Panc1 (cell line): ENCODE data around the gene TBC1D10B. TPM values are rescaled to one million over a fixed set of nuclear protein-coding genes. Genes with fewer than 3 reads are reported as not detected.

Experiments
- ATAC-seq: fragments of 200-7000 bp; cut with Tn5 transposase; 2 replicates; pipeline ENCODE4 v1.9.1; 2020; ENCODE audit warnings: mild to moderate bottlenecking, moderate library complexity
- BruUV-seq: library from RNA; stranded (reverse); fragments of 400-500 nt; replicated peaks from 2 replicates; lab custom pipeline; 2021; lab: Mats Ljungman, UMichigan
- CTCF ChIA-PET: fragments of 300-600 bp; sonication (Branson Sonifier 250); formaldehyde crosslinking; loops from one replicate; lab custom pipeline; 2022; ENCODE audit warnings: antibody characterized with exemption; lab: Charles Lee
- POLR2A ChIA-PET: fragments of 300-600 bp; sonication (Branson Sonifier 250); formaldehyde crosslinking; loops from one replicate; lab custom pipeline; 2022; ENCODE audit warnings: antibody characterized with exemption; lab: Charles Lee
- DNase-seq: peaks from one replicate; pipeline ENCODE4 v3.0.0-alpha.2; 2010; ENCODE audit warnings: low read depth, low spot score
- H3K27ac ChIP-seq: 2 replicates; pipeline ENCODE4 v1.5.1; 2011; ENCODE audit warnings: mild to moderate bottlenecking, low read length, inconsistent platforms
- H3K27me3 ChIP-seq: fragments of 200-500 bp; sonication (Bioruptor generic); 2 replicates; pipeline ENCODE4 v1.6.0; 2014; ENCODE audit warnings: low read length, inconsistent platforms; ENCODE audit not compliant: control insufficient read depth, insufficient read depth
- H3K36me3 ChIP-seq: fragments of 200-500 bp; sonication (Bioruptor generic); 2 replicates; pipeline ENCODE4 v1.5.1; 2014; ENCODE audit warnings: inconsistent platforms, mild to moderate bottlenecking, low read length, moderate library complexity; ENCODE audit not compliant: control insufficient read depth, insufficient read depth
- H3K4me1 ChIP-seq: 2 replicates; pipeline ENCODE4 v1.5.1; 2011; ENCODE audit warnings: inconsistent platforms, mild to moderate bottlenecking, low read length, moderate library complexity; ENCODE audit not compliant: control insufficient read depth, insufficient read depth
- H3K4me3 ChIP-seq, 2 experiments: 2 replicates each; pipeline ENCODE4 v1.5.1; 2011 to 2012; ENCODE audit warnings: low read depth in 2 of 2, low read length in 2 of 2, mild to moderate bottlenecking in 2 of 2, inconsistent platforms in 1 of 2, moderate library complexity in 1 of 2
- H3K9me3 ChIP-seq: fragments of 200-500 bp; sonication (Bioruptor generic); 2 replicates; pipeline ENCODE4 v1.5.1; 2014; ENCODE audit warnings: low read depth, mild to moderate bottlenecking, inconsistent platforms, low read length, moderate library complexity; ENCODE audit not compliant: control insufficient read depth, insufficient read depth
- CTCF ChIP-seq: fragments of 450-650 bp; IDR thresholded peaks from 2 replicates; pipeline ENCODE4 v1.5.1; 2017; ENCODE audit warnings: mild to moderate bottlenecking
- POLR2AphosphoS5 ChIP-seq: IDR thresholded peaks from 2 replicates; pipeline ENCODE4 v1.6.1; 2012; ENCODE audit warnings: mild to moderate bottlenecking, low read depth, low read length, moderate library complexity
- REST ChIP-seq, 2 experiments: IDR thresholded peaks; 2 replicates each; pipeline ENCODE4 v1.6.1; 2011 to 2012; ENCODE audit warnings: low read depth in 2 of 2, control low read depth in 1 of 2, low read length in 1 of 2, mild to moderate bottlenecking in 1 of 2, moderate library complexity in 1 of 2; ENCODE audit not compliant: insufficient read depth in 1 of 2
- SIN3A ChIP-seq: IDR thresholded peaks from 2 replicates; pipeline ENCODE4 v1.6.1; 2012; ENCODE audit warnings: low read depth, mild to moderate bottlenecking, low read length, moderate library complexity, borderline replicate concordance; ENCODE audit not compliant: insufficient read depth
- TCF7L2 ChIP-seq: IDR thresholded peaks from 2 replicates; pipeline ENCODE4 v1.6.1; 2011; ENCODE audit warnings: mild to moderate bottlenecking, low read depth, low read length, inconsistent platforms
- in situ Hi-C: cut with HindIII; loops from 2 replicates; pipeline ENCODE4 v1.10.0; 2016; ENCODE audit warnings: low sequenced_read_pairs, low pct_unique_long_range_greater_than_20kb
- intact Hi-C: fragments of 100-400 bp; cut with micrococcal nuclease; formaldehyde crosslinking; loops from one replicate; pipeline ENCODE4 v1.10.0; 2022; ENCODE audit not compliant: unreplicated experiment
- total RNA-seq: library from RNA; stranded (reverse); gene quantifications from one replicate; pipeline ENCODE4 v1.2.1, GENCODE V29; 2021; ENCODE audit not compliant: unreplicated experiment

TBC1D10B gene
- total RNA-seq, 1 experiment from 2014 or later, result 52.6 TPM

- peaks cover 6% of the 10 kb centered on the region for H3K36me3 ChIP-seq
- TF ChIP-seq CTCF (no peak), TCF7L2 (no peak), REST (IDR thresholded peaks at IDR 0.05; ENCODE audit: insufficient read depth in 1 of 2, low read depth in 2 of 2, low read length in 1 of 2) (no peak), POLR2AphosphoS5 (no peak), SIN3A (no peak)
- no peaks in the 10 kb centered on the region for H3K27me3 ChIP-seq
- POLR2A ChIA-PET, result no interaction called here
- intact Hi-C loops, result no loop called here
- H3K4me3 ChIP-seq, result no peak overlapping the region
- no peak overlapping the region for H3K27ac ChIP-seq
- 0 out of 2 replicates have a peak, but pooled peaks cover 6% of the 10 kb centered on the region for H3K4me1 ChIP-seq
- CTCF ChIA-PET, result no interaction called here
- ATAC-seq (no peak), DNase-seq (no peak)
- BruUV-seq, result no TSS peak
- H3K9me3 ChIP-seq, result no peaks in the 10 kb centered on the region
- in situ Hi-C loops, result no loop called here
Observed at GRCh38 chr16:30366511-30366910, 3.8 kb downstream of the TBC1D10B start.

GRCh38 chr16:30365200-30365599, 5.1 kb downstream of the TBC1D10B start:
- ChIA-PET CTCF (interaction anchor here (0.5 to 0.7 kb wide), 3 partner anchors 185 to 248 kb away, joined by 3 to 4 read pairs (median 3); no protein-coding TSS in a partner anchor), POLR2A (interaction anchor here (0.6 kb wide), 1 partner anchor 16 kb away, joined by 9 read pairs; no protein-coding TSS in a partner anchor)
- H3K27ac ChIP-seq, result no peak overlapping the region
- no TSS peak for BruUV-seq
- H3K4me3 ChIP-seq, result no peak overlapping the region
- TF ChIP-seq POLR2AphosphoS5, result no peak
- TF ChIP-seq SIN3A, result no peak
- TF ChIP-seq CTCF, result no peak
- no peak for TF ChIP-seq REST (IDR thresholded peaks at IDR 0.05; ENCODE audit: insufficient read depth in 1 of 2, low read depth in 2 of 2, low read length in 1 of 2)
- TF ChIP-seq TCF7L2, result no peak
- no peaks in the 10 kb centered on the region for H3K9me3 ChIP-seq
- peaks cover 6% of the 10 kb centered on the region for H3K36me3 ChIP-seq
- ATAC-seq (no peak), DNase-seq (no peak)
- intact Hi-C loops (no loop called here), in situ Hi-C loops (no loop called here)
- no peaks in the 10 kb centered on the region for H3K27me3 ChIP-seq
- 0 out of 2 replicates have a peak, but pooled peaks cover 4% of the 10 kb centered on the region for H3K4me1 ChIP-seq
